Mesendoderm (in vitro differentiated cells): ENCODE results near the gene ARSG.
"Not testable (repeated sequence)": the region's sequence is repeated elsewhere in the genome, so short reads cannot be mapped to it uniquely, and the experiment has no call there.

Experiments
- DNase-seq: peaks from one replicate; pipeline ENCODE4 v3.0.0; 2013
- H2AK5ac ChIP-seq: 2 replicates; pipeline ENCODE4 v1.6.1; 2013; ENCODE audit warnings: low read length, inconsistent platforms
- H2BK120ac ChIP-seq: 2 replicates; pipeline ENCODE4 v1.6.1; 2013; ENCODE audit warnings: low read depth, mild to moderate bottlenecking, low read length, moderate library complexity, mixed read lengths
- H2BK15ac ChIP-seq: replicated peaks from 2 replicates; pipeline ENCODE4 v1.6.1; 2013; ENCODE audit warnings: low read depth, mild to moderate bottlenecking, moderate library complexity
- H2BK5ac ChIP-seq: 2 replicates; pipeline ENCODE4 v1.6.1; 2013; ENCODE audit warnings: low read length, inconsistent platforms
- H3K18ac ChIP-seq: 2 replicates; pipeline ENCODE4 v1.6.1; 2013; ENCODE audit warnings: mild to moderate bottlenecking, low read length, mixed read lengths
- H3K23ac ChIP-seq: one replicate; pipeline ENCODE4 v1.6.1; 2013; ENCODE audit warnings: low read length
- H3K27ac ChIP-seq: 2 replicates; pipeline ENCODE4 v1.5.1; 2013; ENCODE audit warnings: low read depth, mild to moderate bottlenecking, inconsistent platforms, low read length, moderate library complexity
- H3K27me3 ChIP-seq: 2 replicates; pipeline ENCODE4 v1.6.1; 2013; ENCODE audit warnings: low read length, control low read depth, mild to moderate bottlenecking, inconsistent platforms; ENCODE audit not compliant: insufficient read depth, poor library complexity
- H3K36me3 ChIP-seq: 2 replicates; pipeline ENCODE4 v1.6.1; 2013; ENCODE audit warnings: low read length, inconsistent platforms; ENCODE audit not compliant: control insufficient read depth, insufficient read depth
- H3K4ac ChIP-seq: one replicate; pipeline ENCODE4 v1.6.1; 2013; ENCODE audit warnings: low read depth, mild to moderate bottlenecking, low read length, moderate library complexity
- H3K4me1 ChIP-seq: 2 replicates; pipeline ENCODE4 v1.6.1; 2013; ENCODE audit warnings: low read depth, low read length, inconsistent platforms; ENCODE audit not compliant: control insufficient read depth
- H3K4me2 ChIP-seq: 2 replicates; pipeline ENCODE4 v1.6.1; 2013; ENCODE audit warnings: low read length
- H3K4me3 ChIP-seq: 2 replicates; pipeline ENCODE4 v1.5.1; 2013; ENCODE audit warnings: mild to moderate bottlenecking, low read length
- H3K56ac ChIP-seq: one replicate; pipeline ENCODE4 v1.6.1; 2013; ENCODE audit warnings: low read length
- H3K79me1 ChIP-seq: 2 replicates; pipeline ENCODE4 v1.6.1; 2013; ENCODE audit warnings: low read length, inconsistent platforms
- H3K79me2 ChIP-seq: 2 replicates; pipeline ENCODE4 v1.6.1; 2013; ENCODE audit warnings: mild to moderate bottlenecking, low read length; ENCODE audit not compliant: control insufficient read depth, insufficient read depth
- H3K9ac ChIP-seq: 2 replicates; pipeline ENCODE4 v1.6.1; 2013; ENCODE audit warnings: low read length, inconsistent platforms
- H4K5ac ChIP-seq: one replicate; pipeline ENCODE4 v1.6.1; 2013; ENCODE audit warnings: low read length
- H4K8ac ChIP-seq: one replicate; pipeline ENCODE4 v1.6.1; 2013; ENCODE audit warnings: low read depth, mild to moderate bottlenecking, control low read depth, low read length, moderate library complexity
- WGBS: extraction: QIAGEN DNeasy Blood & Tissue Kit; methylation state at CpG from one replicate; pipeline ENCODE4 v1.1.7; 2013; ENCODE audit warnings: low lambda C conversion rate, missing lambda C conversion rate; ENCODE audit not compliant: insufficient coverage; ENCODE audit errors: extremely low coverage; 5-methylcytosine and 5-hydroxymethylcytosine counted together

The ARSG gene

DNA sequence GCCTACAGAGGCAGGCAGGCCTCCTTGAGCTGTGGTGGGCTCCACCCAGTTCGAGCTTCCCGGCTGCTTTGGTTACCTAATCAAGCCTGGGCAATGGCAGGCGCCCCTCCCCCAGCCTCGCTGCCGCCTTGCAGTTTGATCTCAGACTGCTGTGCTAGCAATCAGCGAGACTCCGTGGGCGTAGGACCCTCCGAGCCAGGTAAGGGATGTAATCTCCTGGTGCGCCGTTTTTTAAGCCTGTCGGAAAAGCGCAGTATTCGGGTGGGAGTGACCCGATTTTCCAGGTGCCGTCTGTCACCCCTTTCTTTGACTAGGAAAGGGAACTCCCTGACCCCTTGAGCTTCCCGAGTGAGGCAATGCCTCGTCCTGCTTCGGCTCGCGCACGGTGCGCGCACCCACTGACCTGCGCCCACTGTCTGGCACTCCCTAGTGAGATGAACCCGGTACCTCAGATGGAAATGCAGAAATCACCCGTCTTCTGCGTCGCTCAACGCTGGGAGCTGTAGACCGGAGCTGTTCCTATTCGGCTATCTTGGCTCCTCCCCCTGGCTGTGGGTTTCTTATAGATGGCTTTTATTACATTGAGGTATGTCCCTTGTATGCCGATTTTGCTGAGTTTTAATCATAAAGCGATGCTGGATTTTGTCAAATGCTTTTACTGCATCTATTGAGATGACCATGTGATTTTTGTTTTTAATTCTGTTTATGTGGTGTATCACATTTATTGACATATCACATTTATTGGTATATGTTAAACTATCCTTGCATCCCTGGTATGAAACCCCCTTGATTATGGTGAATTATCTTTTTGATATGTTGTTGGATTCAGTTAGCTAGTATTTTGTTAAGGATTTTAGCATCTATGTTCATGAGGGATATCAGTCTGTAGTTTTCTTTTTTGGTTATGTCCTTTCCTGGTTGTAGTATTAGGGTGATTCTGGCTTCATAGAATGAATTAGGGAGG lies 122.6 kb downstream of the ARSG start:
- not testable (repeated sequence) for H2AK5ac ChIP-seq, H3K79me1 ChIP-seq, H2BK120ac ChIP-seq, H3K4me1 ChIP-seq, H3K79me2 ChIP-seq, H3K18ac ChIP-seq, H4K5ac ChIP-seq, H3K9ac ChIP-seq, H3K4me2 ChIP-seq, H3K27ac ChIP-seq, H3K56ac ChIP-seq, H3K27me3 ChIP-seq, H3K4me3 ChIP-seq, H4K8ac ChIP-seq, H3K36me3 ChIP-seq, H2BK15ac ChIP-seq, H3K4ac ChIP-seq, H2BK5ac ChIP-seq, H3K23ac ChIP-seq
- WGBS: no CpG with 5 or more reads among the region's 34 CpGs
- DNase-seq: peak; percentile 39

DNA sequence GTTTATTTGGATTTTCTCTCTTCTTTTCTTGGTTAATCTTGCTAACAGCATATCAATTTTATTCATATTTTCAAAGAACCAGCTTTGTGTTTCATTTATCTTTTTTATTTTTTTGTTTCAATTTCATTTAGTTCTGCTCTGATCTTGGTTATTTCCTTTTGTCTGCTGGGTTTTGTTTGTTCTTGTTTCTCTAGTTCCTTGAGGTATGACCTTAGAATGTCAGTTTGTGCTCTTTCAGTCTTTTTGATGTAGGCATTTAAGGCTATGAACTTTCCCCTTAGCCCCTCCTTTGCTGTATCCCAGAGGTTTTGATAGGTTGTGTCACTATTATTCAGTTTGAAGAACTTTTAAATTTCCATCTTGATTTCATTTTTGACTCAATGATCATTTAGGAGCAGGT lies 123.6 kb downstream of the ARSG start:
- H3K79me2 ChIP-seq, DNase-seq, H3K56ac ChIP-seq, H3K18ac ChIP-seq, H3K4me1 ChIP-seq, H3K79me1 ChIP-seq, H3K27me3 ChIP-seq, H3K36me3 ChIP-seq, H3K27ac ChIP-seq, H3K4me3 ChIP-seq, H3K23ac ChIP-seq, H3K9ac ChIP-seq, H4K5ac ChIP-seq, H2BK15ac ChIP-seq, H2BK120ac ChIP-seq, H2AK5ac ChIP-seq, H4K8ac ChIP-seq, H3K4me2 ChIP-seq, H3K4ac ChIP-seq, H2BK5ac ChIP-seq: not testable (repeated sequence)

DNA sequence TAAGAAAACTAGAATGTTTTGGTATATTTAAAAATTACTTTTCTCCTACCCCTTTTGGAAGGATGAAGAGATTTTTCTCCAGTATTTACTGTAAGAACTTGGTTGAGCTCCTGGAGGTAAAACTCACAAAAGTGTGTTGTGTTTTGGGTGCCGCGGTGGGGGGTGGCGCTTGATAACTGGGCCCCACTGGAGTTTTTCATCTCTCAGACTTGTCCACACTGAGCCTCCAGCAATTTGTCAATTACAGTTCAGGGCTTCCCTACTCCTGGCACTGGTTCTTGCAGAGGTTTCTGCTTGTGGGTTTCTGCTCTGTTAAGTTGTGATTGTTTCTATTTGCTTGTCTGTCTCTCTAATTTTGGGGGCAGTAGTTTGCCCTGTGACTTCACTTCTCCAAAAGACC lies 126.0 kb downstream of the ARSG start:
- no peak overlapping the region for H3K23ac ChIP-seq
- H2BK120ac ChIP-seq: no peak overlapping the region
- H3K79me1 ChIP-seq: no peaks in the 10 kb centered on the region
- no CpG with 5 or more reads among the region's 3 CpGs for WGBS
- H3K4me1 ChIP-seq: no peaks in the 10 kb centered on the region
- no peak overlapping the region for H3K9ac ChIP-seq
- no peak for DNase-seq
- no peak overlapping the region for H2AK5ac ChIP-seq
- H3K4ac ChIP-seq: no peak overlapping the region
- no peaks in the 10 kb centered on the region for H3K27me3 ChIP-seq
- no peak overlapping the region for H4K5ac ChIP-seq
- H2BK15ac ChIP-seq: no peak overlapping the region
- no peak overlapping the region for H2BK5ac ChIP-seq
- H3K56ac ChIP-seq: no peak overlapping the region
- H4K8ac ChIP-seq: no peak overlapping the region
- no peaks in the 10 kb centered on the region for H3K79me2 ChIP-seq
- no peak overlapping the region for H3K4me2 ChIP-seq
- H3K18ac ChIP-seq: no peak overlapping the region
- no peaks in the 10 kb centered on the region for H3K36me3 ChIP-seq
- no peak overlapping the region for H3K4me3 ChIP-seq
- H3K27ac ChIP-seq: no peak overlapping the region

DNA sequence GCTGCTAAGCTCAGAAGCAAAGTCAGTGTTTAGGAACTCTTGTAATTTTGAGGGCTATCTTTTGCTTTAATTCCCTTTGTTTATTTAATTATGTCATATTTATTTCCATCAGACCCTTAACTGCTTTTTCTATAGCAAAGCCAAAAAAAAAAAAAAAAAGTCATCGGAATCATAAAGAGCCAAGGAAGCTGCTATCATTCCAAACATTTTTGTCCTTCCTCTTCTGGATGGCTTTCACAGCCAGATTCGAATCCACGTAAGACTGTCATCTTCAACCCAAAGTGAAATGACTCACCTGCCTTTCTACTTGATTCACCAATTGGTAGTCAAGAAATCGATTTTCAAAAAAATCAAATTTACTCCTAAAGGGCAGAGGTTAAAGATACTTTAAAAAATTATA lies 127.6 kb downstream of the ARSG start:
- Histone ChIP-seq H3K27me3 (no peaks in the 10 kb centered on the region), H4K8ac (no peak overlapping the region), H4K5ac (no peak overlapping the region), H2AK5ac (no peak overlapping the region), H2BK120ac (no peak overlapping the region), H3K23ac (no peak overlapping the region), H3K79me2 (no peaks in the 10 kb centered on the region), H3K79me1 (no peaks in the 10 kb centered on the region), H3K4me3 (no peak overlapping the region), H3K18ac (no peak overlapping the region), H2BK15ac (no peak overlapping the region), H3K36me3 (no peaks in the 10 kb centered on the region), H3K27ac (no peak overlapping the region), H3K4me2 (no peak overlapping the region), H3K4me1 (no peaks in the 10 kb centered on the region), H3K9ac (no peak overlapping the region), H3K4ac (no peak overlapping the region), H2BK5ac (no peak overlapping the region), H3K56ac (no peak overlapping the region)
- DNase-seq: no peak
- no CpG with 5 or more reads among the region's 4 CpGs for WGBS

DNA sequence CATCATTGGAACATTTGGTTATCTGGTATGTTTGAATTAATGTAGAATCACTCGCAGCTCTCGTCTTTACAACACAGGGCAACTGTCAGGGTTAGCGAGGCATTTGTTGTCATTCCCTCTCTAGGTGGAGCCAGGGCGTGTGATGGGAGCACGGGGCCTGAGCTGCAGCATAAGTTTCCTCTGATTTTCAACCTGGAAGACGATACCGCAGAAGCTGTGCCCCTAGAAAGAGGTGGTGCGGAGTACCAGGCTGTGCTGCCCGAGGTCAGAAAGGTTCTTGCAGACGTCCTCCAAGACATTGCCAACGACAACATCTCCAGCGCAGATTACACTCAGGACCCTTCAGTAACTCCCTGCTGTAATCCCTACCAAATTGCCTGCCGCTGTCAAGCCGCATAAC lies 128.8 kb downstream of the ARSG start:
- no peak overlapping the region for H3K4me3 ChIP-seq
- WGBS: no CpG with 5 or more reads among the region's 14 CpGs

DNA sequence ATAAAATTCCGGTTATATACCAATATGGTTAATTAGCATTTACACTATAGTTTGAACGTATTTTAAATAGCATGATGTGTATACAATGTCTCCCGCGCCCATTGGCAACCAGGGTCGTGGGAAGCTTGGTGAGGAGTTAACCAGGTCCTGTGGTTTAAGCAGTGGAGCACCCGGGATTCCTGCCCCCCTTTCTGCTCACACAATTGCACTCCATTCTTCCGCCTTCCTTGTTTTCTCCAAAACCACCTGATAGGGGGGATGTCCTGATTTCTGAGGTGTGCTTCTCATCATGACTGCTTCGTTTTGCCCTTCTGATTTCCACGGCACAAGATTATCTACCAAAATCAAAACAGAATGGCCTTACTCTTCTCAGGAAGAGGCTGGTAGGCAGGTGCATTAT lies 130.2 kb downstream of the ARSG start:
- no peak overlapping the region for H3K27ac ChIP-seq
- H2AK5ac ChIP-seq: no peak overlapping the region
- H2BK15ac ChIP-seq: no peak overlapping the region
- no peak overlapping the region for H3K18ac ChIP-seq
- DNase-seq: no peak
- H3K4me2 ChIP-seq: no peak overlapping the region
- H3K23ac ChIP-seq: no peak overlapping the region
- no peak overlapping the region for H3K56ac ChIP-seq
- no peaks in the 10 kb centered on the region for H3K79me2 ChIP-seq
- H2BK120ac ChIP-seq: no peak overlapping the region
- H3K79me1 ChIP-seq: no peaks in the 10 kb centered on the region
- WGBS: no CpG with 5 or more reads among the region's 9 CpGs
- H4K5ac ChIP-seq: no peak overlapping the region
- H3K4me1 ChIP-seq: no peaks in the 10 kb centered on the region
- H3K9ac ChIP-seq: no peak overlapping the region
- no peaks in the 10 kb centered on the region for H3K36me3 ChIP-seq
- H4K8ac ChIP-seq: no peak overlapping the region
- H3K4ac ChIP-seq: no peak overlapping the region
- H3K4me3 ChIP-seq: no peak overlapping the region
- no peak overlapping the region for H2BK5ac ChIP-seq
- no peaks in the 10 kb centered on the region for H3K27me3 ChIP-seq

More for the DNA sequence above, 128.8 kb downstream of the ARSG start:
- Histone ChIP-seq H3K79me1 (no peaks in the 10 kb centered on the region), H3K36me3 (no peaks in the 10 kb centered on the region), H3K4me2 (no peak overlapping the region), H4K5ac (no peak overlapping the region), H3K4ac (no peak overlapping the region), H2BK15ac (no peak overlapping the region), H2BK5ac (no peak overlapping the region), H3K18ac (no peak overlapping the region), H4K8ac (no peak overlapping the region), H3K79me2 (no peaks in the 10 kb centered on the region), H3K27ac (no peak overlapping the region), H3K23ac (no peak overlapping the region), H3K9ac (no peak overlapping the region), H3K4me1 (no peaks in the 10 kb centered on the region), H3K56ac (no peak overlapping the region), H2AK5ac (no peak overlapping the region), H3K27me3 (no peaks in the 10 kb centered on the region), H2BK120ac (no peak overlapping the region)
- DNase-seq: no peak
